K562 (cell line): ENCODE results near the gene DNMBP. TPM values are rescaled to one million over a fixed set of nuclear protein-coding genes. Genes with fewer than 3 reads are reported as not detected.

Source experiments
- ATAC-seq: fragments of 200-7000 bp; cut with Tn5 transposase; 3 replicates; pipeline ENCODE4 v1.9.1; 2020; ENCODE audit warnings: moderate library complexity
- BruUV-seq: library from RNA; stranded (reverse); fragments of 400-500 nt; replicated peaks from 2 replicates; lab custom pipeline; 2021; lab: Mats Ljungman, UMichigan
- CTCF ChIA-PET: fragments of 300-600 bp; formaldehyde crosslinking; extraction: SDS; loops from one replicate; lab custom pipeline; 2021; ENCODE audit warnings: low intra/inter-chr PET ratio; lab: Yijun Ruan, JAX
- POLR2A ChIA-PET: fragments of 300-600, 350-650 bp; sonication (Branson Sonifier 250); formaldehyde crosslinking; extraction: SDS; loops from one replicate; lab custom pipeline; 2021; ENCODE audit warnings: antibody characterized with exemption, inconsistent platforms; lab: Yijun Ruan, JAX
- DNase-seq, 4 experiments: peaks; one replicate each; pipeline versions ENCODE4 v3.0.0 to v3.0.0-alpha.2; 2011 to 2018; ENCODE audit warnings: low spot score in 3 of 4, mixed read lengths in 3 of 4; ENCODE audit errors: extremely low read depth in 1 of 4
- FAIRE-seq: peaks from 2 replicates; lab custom pipeline; 2011; peaks lifted over from hg19 to GRCh38; lab: Jason Lieb, UNC
- H2AFZ ChIP-seq: 2 replicates; pipeline ENCODE4 v1.6.0; 2011; ENCODE audit warnings: low read depth, low read length, control low read depth, inconsistent platforms
- H3K27ac ChIP-seq: fragments of 200-600 bp; 3 replicates; pipeline ENCODE4 v1.8.0; 2011; ENCODE audit warnings: low read depth, mild to moderate bottlenecking, control low read depth, inconsistent platforms, low read length, moderate library complexity, mixed read lengths; ENCODE audit errors: extremely low read depth
- H3K27me3 ChIP-seq, 2 experiments: fragments of 300-600 bp in 1 of 2; 2 replicates in 1 of 2; 3 replicates in 1 of 2; pipeline versions ENCODE4 v1.6.0 to v1.8.0; 2011; ENCODE audit warnings: inconsistent platforms in 2 of 2, low read length in 2 of 2, mild to moderate bottlenecking in 1 of 2, mixed read lengths in 1 of 2, moderate library complexity in 1 of 2; ENCODE audit not compliant: control insufficient read depth in 2 of 2, insufficient read depth in 2 of 2
- H3K36me3 ChIP-seq: fragments of 300-600 bp; 3 replicates; pipeline ENCODE4 v1.8.0; 2011; ENCODE audit warnings: mild to moderate bottlenecking, low read length, inconsistent platforms; ENCODE audit not compliant: control insufficient read depth, insufficient read depth
- H3K4me1 ChIP-seq, 2 experiments: fragments of 200-600 bp in 1 of 2; replicated peaks in 1 of 2; 2 replicates in 1 of 2; 3 replicates in 1 of 2; pipeline versions ENCODE4 v1.5.1 to v1.8.0; 2011; ENCODE audit warnings: inconsistent platforms in 2 of 2, low read length in 2 of 2, mild to moderate bottlenecking in 1 of 2, mixed read lengths in 1 of 2, moderate library complexity in 1 of 2; ENCODE audit not compliant: control insufficient read depth in 2 of 2, insufficient read depth in 2 of 2
- H3K4me2 ChIP-seq: 2 replicates; pipeline ENCODE4 v1.6.1; 2011; ENCODE audit warnings: low read length, control low read depth, inconsistent platforms, mixed read lengths; ENCODE audit not compliant: insufficient read depth
- H3K4me3 ChIP-seq: fragments of 200-600 bp; sonication (generic), shearing (Covaris generic); 2 replicates; pipeline ENCODE4 v1.5.1; 2016; ENCODE audit warnings: control low read depth, inconsistent platforms
- H3K79me2 ChIP-seq: fragments of 200-600 bp; 3 replicates; pipeline ENCODE4 v1.8.0; 2011; ENCODE audit warnings: low read length, inconsistent platforms; ENCODE audit not compliant: control insufficient read depth, insufficient read depth
- H3K9ac ChIP-seq, 2 experiments: 2 replicates each; pipeline versions ENCODE4 v1.6.0 to v1.6.1; 2011; ENCODE audit warnings: low read depth in 2 of 2, low read length in 2 of 2, control low read depth in 1 of 2, inconsistent platforms in 1 of 2, mild to moderate bottlenecking in 1 of 2, mixed read lengths in 1 of 2; ENCODE audit not compliant: insufficient read depth in 1 of 2
- H3K9me1 ChIP-seq: one replicate; pipeline ENCODE4 v1.6.0; 2011; ENCODE audit warnings: inconsistent platforms, mild to moderate bottlenecking, low read length, moderate library complexity; ENCODE audit not compliant: control insufficient read depth, insufficient read depth
- H3K9me3 ChIP-seq: replicated peaks from 2 replicates; pipeline ENCODE4 v1.5.1; 2011; ENCODE audit warnings: low read depth, low read length, inconsistent platforms; ENCODE audit not compliant: control insufficient read depth, insufficient read depth
- H4K20me1 ChIP-seq: replicated peaks from 2 replicates; pipeline ENCODE4 v1.6.1; 2011; ENCODE audit warnings: low read length, inconsistent platforms, mixed read lengths; ENCODE audit not compliant: control insufficient read depth, insufficient read depth
- CBX5 ChIP-seq: IDR thresholded peaks from 2 replicates; pipeline ENCODE4 v1.6.1; 2014; ENCODE audit warnings: low read depth, borderline replicate concordance
- CREB3 ChIP-seq: fragments of 450-650 bp; conservative IDR thresholded peaks from 2 replicates; pipeline ENCODE4 v1.6.1; 2016; ENCODE audit warnings: missing genetic modification characterization, low read depth, mild to moderate bottlenecking, missing compliant biosample characterization, moderate library complexity
- EP300 ChIP-seq: IDR thresholded peaks from 2 replicates; pipeline ENCODE4 v1.6.1; 2012; ENCODE audit warnings: low read length, improper control_type of control experiment
- FOXA1 ChIP-seq: fragments of 450-650 bp; IDR thresholded peaks from 2 replicates; pipeline ENCODE4 v1.6.1; 2016; ENCODE audit warnings: mild to moderate bottlenecking, borderline replicate concordance
- FOXA3 ChIP-seq, 2 experiments: fragments of 450-650 bp in 1 of 2; sonication (generic) in 1 of 2; formaldehyde crosslinking; IDR thresholded peaks in 1 of 2; conservative IDR thresholded peaks in 1 of 2; 2 replicates each; pipeline versions ENCODE4 v1.4.0 to v1.8.0; 2020 to 2022; ENCODE audit warnings: mild to moderate bottlenecking in 2 of 2, missing genetic modification reagents in 1 of 2
- HNRNPL ChIP-seq: fragments of 200-400 bp; formaldehyde crosslinking; IDR thresholded peaks from 2 replicates; pipeline ENCODE4 v1.6.1; 2017; ENCODE audit warnings: low read depth, mild to moderate bottlenecking, low read length
- IRF9 ChIP-seq: fragments of 450-650 bp; IDR thresholded peaks from 2 replicates; pipeline ENCODE4 v1.6.1; 2016; ENCODE audit warnings: missing biosample characterization, missing genetic modification characterization
- MCM2 ChIP-seq: fragments of 450-650 bp; IDR thresholded peaks from 2 replicates; pipeline ENCODE4 v1.6.1; 2017; ENCODE audit warnings: low read depth, mild to moderate bottlenecking
- MED1 ChIP-seq: sonication (generic); formaldehyde crosslinking; IDR thresholded peaks from 2 replicates; pipeline ENCODE4 v1.8.1; 2023; ENCODE audit warnings: missing genetic modification reagents, borderline replicate concordance
- SNRNP70 ChIP-seq: fragments of 200-400 bp; formaldehyde crosslinking; optimal IDR thresholded peaks from 2 replicates; pipeline ENCODE3; 2017; ENCODE audit warnings: low read depth, low read length
- SOX6 ChIP-seq: fragments of 450-650 bp; IDR thresholded peaks from 2 replicates; pipeline ENCODE4 v1.6.1; 2014; ENCODE audit warnings: mild to moderate bottlenecking
- WHSC1 ChIP-seq: IDR thresholded peaks from one replicate; pipeline ENCODE4 v1.6.1; 2012; ENCODE audit warnings: low read length, control low read depth, inconsistent platforms
- ZNF280A ChIP-seq: fragments of 450-650 bp; IDR thresholded peaks from 2 replicates; pipeline ENCODE4 v1.6.1; 2018; ENCODE audit warnings: mild to moderate bottlenecking, low read depth; ENCODE audit not compliant: partially characterized antibody
- ZNF717 ChIP-seq: fragments of 250-450 bp; sonication (Bioruptor Pico); IDR thresholded peaks from 2 replicates; pipeline ENCODE4 v1.5.0; 2021
- ZNF766 ChIP-seq: fragments of 200-800 bp; sonication (Bioruptor generic); conservative IDR thresholded peaks from 2 replicates; pipeline ENCODE4 v1.6.1; 2016; ENCODE audit warnings: missing genetic modification characterization, missing compliant biosample characterization
- WGBS: fragments of 100-300 bp; shearing (Covaris generic); methylation state at CpG from one replicate; pipeline ENCODE4 v1.1.6; 2016; ENCODE audit warnings: low coverage, mixed read lengths; ENCODE audit not compliant: insufficient coverage; ENCODE audit errors: missing lambda C conversion rate; 5-methylcytosine and 5-hydroxymethylcytosine counted together
- in situ Hi-C: fragments of 300-500 bp; cut with MboI; formaldehyde crosslinking; loops from 4 replicates; pipeline ENCODE4 v1.15.0; 2018; ENCODE audit warnings: inconsistent platforms, mixed read lengths
- intact Hi-C: fragments of 100-400 bp; cut with micrococcal nuclease; formaldehyde crosslinking; loops from 2 replicates; pipeline ENCODE4 v1.14.2; 2022
- polyA plus RNA-seq, 8 experiments: library from polyadenylated mRNA; depleted of rRNA in 4 of 8; stranded (reverse) in 5 of 8; unstranded in 3 of 8; fragments of >200 nt; fragmentation: Nextera tagmentation in 2 of 8; fragmentation: Illumina TruSeq in 1 of 8; extraction: Ambion mirVana in 2 of 8; extraction: Trizol in 1 of 8; gene quantifications; 2 replicates each; pipeline versions ENCODE4 v1.2.1 to v1.2.3, GENCODE V29; 2011 to 2014; ENCODE audit warnings: inconsistent platforms in 1 of 8, missing spikeins in 1 of 8
- total RNA-seq, 7 experiments: library from RNA; depleted of rRNA in 6 of 7; stranded (reverse); fragments of >200 nt in 6 of 7; fragmentation: Illumina TruSeq in 2 of 7; extraction: Trizol in 2 of 7; gene quantifications; 2 replicates each; pipeline versions ENCODE4 v1.2.1 to v1.2.3, GENCODE V29; 2011 to 2021; ENCODE audit warnings: low replicate concordance in 1 of 7

DNMBP gene
- total and polyA plus RNA-seq, 9 of the 15 experiments (the other 6 are each of a cell fraction or from before 2014, with no cell fraction given) = 0.83 to 3.7 (median 2.2) TPM

- no peak for TF ChIP-seq ZNF280A
- TF ChIP-seq ZNF717 (CRISPR knock-in tag) = no peak
Observed at GRCh38 chr10:99930731-99931550, 78.8 kb downstream of the DNMBP start (continued).

GRCh38 chr10:99929360-99929759 is 80.4 kb downstream of the DNMBP start:
- H3K79me2 ChIP-seq = no peaks in the 10 kb centered on the region
- no peak overlapping the region for H3K9ac ChIP-seq
- no peak overlapping the region for H3K4me2 ChIP-seq
- FAIRE-seq (no peak), ATAC-seq (no peak), DNase-seq (no peak)
- POLR2A ChIA-PET = no interaction called here
- H3K9me1 ChIP-seq = no peaks in the 10 kb centered on the region
- H3K36me3 ChIP-seq = no peaks in the 10 kb centered on the region
- in situ Hi-C loops = no loop called here
- no peak overlapping the region for H2AFZ ChIP-seq
- BruUV-seq = no TSS peak
- CTCF ChIA-PET = no interaction called here
- no peaks in the 10 kb centered on the region; a peak in 1 of 5 replicates for H3K4me1 ChIP-seq
- H3K4me3 ChIP-seq = no peak overlapping the region
- H3K27me3 ChIP-seq = no peaks in the 10 kb centered on the region
- no peaks in the 10 kb centered on the region for H3K9me3 ChIP-seq
- H3K27ac ChIP-seq = no peak overlapping the region
- intact Hi-C loops = no loop called here
- H4K20me1 ChIP-seq = no peaks in the 10 kb centered on the region
- WGBS = 66% methylated on average over 9 of the region's 9 CpGs
- no peak for TF ChIP-seq FOXA1
- no peak for TF ChIP-seq SNRNP70
- TF ChIP-seq EP300 = no peak
- no peak for TF ChIP-seq IRF9
- no peak for TF ChIP-seq CBX5
- no peak for TF ChIP-seq MED1
- TF ChIP-seq SOX6 = no peak
- no peak for TF ChIP-seq WHSC1
- TF ChIP-seq FOXA3 (CRISPR knock-in tag; conservative IDR thresholded peaks at IDR 0.05 in 1 of 2, IDR thresholded peaks at IDR 0.05 in 1 of 2) = no peak
- no peak for TF ChIP-seq CREB3
- no peak for TF ChIP-seq MCM2
- no peak for TF ChIP-seq HNRNPL
- no peak for TF ChIP-seq ZNF766 (CRISPR knock-in tag)
